ENCODE data around the gene FSTL4.

The FSTL4 gene

DNA sequence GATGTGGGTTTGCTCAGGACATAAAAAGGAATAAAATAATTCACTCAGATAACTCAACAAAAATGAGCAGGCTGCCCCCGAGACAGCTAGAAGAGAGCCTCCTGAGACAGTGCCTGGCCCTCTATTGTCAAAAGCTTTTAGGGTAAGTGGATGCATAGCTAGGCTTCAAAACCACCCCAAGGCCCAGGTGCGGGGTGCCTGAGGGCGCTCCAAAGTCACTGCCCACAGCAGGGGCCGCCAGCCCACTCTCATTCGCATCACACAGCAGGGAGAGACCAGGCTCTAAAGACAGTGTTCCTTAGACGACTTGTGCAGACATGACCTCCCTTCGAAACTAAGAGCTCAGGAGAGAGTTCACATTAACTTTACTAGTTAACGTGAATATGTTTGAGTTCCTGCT lies 271.5 kb downstream of the FSTL4 start:
- DNase-seq (ENCODE audit: low spot score): no peak

DNA sequence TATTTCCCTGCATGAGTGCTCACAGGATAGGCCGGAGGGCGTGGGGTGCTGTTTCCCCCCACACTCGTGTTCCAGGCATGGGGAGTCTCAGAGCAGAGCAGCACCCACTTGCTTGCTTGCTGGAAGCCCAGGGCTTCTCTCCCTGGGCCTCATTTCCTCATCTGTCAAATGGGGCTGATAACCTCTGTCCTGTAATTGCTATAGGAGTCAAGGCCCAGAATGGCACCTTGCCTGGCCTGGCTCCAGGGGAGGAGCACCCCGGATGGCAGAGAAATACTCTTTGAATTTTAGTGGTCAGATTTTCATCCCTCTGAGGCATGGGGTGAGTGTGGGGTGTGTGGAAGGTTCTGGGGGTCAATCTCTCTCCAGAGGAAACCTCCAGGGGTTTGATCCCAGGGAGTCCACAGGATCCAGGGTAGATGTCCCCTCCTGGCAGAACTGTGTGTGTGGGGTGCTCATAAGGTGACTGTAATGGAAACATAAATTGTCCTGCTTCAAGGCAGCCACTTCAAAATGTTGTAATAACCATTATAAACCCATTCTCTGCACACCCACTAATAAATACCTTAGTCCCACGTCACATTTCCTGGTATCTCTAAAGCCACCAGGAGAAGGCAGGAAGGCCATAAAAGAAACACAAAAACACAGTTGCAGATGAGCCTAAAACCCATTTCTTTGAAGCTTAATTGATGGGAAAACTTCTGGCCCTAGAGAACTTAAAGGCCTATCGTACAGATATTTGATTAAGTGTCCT lies 272.2 kb downstream of the FSTL4 start:
- no peak for DNase-seq (ENCODE audit: low spot score)

DNA sequence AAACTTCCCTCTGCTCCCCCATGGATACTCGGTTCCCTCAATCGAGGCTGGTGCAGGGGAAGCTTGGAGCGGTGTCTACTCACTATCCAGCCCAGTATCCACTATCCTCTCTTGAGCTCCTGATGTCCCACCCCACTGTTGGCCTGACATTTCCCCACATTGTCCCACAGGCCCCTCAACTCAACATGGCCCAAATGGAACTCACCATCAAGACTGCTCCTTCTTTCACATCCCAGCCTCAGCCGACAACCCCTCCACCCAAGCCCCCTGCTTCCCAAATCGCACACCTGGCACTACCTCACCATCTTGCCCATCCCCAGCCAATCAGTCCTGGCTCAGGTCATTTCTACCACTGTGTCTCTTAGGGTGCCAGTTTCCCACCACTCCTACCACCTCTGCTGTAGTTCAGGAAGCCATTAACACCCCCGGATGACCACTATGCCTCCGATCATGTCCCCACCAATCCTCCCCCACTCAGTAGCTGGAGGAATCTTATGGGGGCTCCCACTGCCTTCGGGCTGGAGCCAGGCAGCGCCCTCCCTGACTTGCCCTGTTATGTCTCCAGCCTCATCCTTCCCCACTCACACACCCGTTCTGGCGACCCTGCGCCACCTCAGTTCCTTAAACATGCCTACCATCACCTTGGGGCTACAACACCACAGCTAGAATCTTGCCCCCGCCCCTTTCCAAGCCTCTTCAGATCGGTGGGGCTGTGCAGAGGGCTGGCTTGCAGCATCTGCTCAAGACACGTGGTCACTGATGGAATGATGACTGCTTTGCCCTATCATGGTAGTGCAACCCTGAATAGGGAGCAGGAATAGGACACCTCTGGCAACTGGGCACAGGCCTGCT lies 273.6 kb downstream of the FSTL4 start:
- no peak for DNase-seq (ENCODE audit: low spot score)

DNA sequence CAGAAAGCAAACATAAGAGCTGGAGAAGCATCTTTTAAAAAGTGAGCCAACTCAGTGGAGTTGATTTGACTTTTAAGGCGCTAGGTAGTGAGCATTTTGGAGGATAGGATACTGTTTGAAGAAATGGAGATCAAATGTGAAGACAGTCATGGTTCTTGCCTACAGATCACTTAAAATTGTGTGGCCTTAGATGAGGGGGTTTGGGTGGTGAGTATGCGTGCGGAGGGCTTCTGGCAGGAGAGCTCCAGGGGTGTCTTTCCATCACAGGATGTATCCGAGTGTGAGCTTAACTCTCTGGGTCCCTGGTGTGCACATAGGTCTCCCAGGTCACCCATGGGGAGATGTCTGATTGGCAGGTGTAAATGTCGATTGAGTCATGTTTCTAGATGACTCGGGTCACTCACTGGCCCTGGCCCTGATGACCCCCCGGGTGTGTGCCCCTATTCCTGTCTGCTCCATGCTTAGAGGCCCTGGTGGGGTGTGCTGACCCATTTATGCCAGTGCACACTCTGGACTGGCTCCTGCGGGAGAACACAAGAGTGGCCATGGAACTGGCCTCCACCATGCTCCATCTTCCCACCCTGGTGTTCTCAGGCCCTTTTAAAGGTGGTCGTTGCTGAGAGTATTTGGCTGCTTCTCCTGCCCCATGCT lies 274.4 kb downstream of the FSTL4 start:
- DNase-seq (ENCODE audit: low spot score): no peak

DNA sequence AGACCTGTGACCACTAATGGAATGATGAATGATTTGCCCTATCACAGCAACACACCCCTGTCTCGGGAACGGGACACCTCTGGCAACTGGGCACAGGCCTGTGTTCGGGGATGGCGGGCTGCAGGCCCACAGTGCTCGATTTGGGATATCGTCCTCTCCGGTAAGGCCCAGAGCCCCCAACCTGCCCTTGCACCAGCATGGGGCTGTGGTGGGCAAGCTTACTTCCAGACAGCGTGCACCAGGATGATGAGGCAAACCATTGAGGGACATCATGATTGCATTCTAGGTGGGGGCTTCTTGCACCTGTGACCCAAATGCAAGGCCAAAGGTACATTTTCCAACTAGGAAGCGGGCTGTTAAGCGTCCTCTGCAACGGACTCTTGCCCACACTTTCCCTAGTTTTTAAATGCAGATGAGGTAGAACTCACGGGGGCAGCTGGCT lies 275.4 kb downstream of the FSTL4 start:
- no peak for DNase-seq (ENCODE audit: low spot score)

DNA sequence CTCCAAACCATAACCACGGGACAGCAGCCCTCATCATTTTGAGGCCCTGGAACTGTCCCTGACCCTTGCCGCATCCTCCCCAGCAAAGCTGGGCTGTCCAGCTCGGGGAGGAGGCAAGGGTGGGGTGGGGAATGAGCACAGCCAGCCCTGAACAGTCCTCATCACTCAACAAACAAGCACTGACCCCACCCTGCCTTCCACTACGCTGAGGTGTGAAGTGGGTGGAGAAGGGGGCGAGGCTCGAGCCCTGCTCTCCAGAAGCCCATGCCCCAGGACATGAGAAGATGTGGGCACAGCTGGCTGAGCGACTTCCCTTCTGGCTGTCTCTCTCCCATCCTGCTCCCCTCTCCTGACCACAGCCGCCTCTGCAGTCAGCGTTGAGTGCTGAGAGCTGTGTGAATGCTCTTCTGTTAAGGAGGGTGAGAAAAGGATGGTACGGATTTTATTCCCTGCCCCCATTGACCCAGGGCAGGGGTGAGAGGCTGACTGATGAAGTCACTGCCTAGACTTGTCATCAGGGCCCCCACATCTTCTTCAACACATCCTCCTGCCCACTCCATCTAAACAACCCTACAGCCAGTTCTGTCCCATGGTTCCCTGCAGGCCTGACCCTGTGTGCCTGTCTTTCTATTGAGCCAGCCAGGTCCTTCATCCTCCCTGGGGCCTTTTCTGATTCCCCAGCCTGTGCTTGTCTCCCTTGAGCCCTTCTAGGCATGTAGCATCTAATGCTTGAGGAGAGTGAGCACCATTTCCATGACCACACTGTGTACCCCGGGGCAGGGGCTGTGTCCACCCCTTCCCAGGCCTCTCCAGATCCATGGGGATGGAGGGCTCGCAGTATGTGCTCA lies 276.0 kb downstream of the FSTL4 start:
- no peak for DNase-seq (ENCODE audit: low spot score)

DNA sequence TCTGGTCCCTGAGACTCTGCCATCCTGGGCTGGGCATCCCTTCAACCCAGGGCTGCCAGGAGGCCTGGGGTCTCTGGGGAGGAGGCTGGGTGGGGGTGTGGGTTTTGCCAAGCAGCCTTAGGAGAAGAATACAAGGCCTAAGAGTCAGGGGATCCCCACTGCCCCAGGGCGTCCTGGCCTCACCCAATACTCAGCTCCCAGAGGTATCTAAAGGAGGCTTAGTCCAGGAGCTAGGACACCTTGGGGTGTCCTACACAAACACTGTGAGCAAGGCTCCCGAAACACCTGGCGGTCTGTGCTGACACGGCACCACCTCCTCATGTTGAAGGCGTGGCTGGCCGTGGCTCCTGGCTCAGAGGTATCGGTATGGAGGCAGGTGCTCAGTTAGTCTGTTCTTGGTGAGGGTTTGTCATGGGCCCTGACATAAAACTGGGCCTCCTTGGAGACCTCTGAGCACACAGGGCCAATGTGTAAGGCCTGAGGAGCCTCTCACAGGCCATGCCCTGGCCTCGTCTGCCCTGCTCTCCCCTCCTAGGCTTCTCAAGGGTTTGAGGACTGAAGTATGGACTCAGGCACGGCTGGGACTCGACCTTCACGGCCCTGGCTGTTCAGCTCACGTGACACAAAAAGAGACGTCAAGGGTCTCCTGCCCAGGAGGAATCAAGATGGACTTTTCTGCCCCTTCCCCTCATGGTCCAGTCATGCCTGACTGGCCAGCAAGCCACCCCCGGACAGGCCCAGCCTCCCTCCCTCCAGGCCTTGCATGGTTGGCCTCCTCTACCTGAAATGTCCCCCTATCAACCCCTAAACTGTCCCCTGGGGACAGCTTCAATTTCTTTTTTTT lies 277.3 kb downstream of the FSTL4 start:
- no peak for DNase-seq (ENCODE audit: low spot score)

DNA sequence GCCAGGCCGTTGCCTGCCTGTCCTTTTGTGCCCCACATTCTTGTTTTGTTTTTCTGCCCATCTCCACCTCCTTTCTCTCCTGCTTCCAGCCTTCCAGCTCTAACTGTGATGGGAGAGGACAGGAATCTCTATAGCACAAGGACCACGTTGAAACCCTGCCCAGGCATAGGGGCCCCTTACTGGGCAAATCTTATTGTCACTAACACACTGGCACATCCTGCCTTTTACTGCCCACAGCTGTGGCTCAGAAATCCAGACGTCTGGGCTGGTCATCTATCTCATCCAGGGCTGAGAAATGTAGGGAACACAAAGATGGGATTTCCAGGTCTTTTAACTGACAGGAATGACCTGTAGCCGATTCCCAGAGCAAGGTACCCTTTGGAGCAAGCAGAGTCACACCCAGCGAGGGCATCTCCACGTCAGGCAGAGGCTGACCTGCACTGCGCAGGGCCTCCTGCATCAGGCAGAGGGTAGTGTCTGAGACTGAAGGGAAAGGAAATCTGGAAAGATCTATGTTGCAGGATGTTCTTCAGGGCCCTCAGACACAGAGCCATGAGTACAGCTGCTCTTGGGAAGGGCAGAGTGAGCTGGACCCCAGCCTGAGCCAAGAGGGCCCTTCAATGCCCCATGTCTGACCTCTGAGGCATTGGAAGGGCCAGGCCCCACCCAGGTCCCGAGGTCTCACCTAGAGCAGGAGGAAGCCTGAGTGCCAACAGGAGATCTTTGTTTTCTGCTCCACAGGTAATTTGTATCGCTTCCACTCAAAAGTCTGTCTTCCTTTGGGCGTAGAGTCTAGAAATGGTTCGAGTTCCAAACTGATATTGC lies 278.8 kb downstream of the FSTL4 start:
- DNase-seq (ENCODE audit: low spot score): no peak

DNA sequence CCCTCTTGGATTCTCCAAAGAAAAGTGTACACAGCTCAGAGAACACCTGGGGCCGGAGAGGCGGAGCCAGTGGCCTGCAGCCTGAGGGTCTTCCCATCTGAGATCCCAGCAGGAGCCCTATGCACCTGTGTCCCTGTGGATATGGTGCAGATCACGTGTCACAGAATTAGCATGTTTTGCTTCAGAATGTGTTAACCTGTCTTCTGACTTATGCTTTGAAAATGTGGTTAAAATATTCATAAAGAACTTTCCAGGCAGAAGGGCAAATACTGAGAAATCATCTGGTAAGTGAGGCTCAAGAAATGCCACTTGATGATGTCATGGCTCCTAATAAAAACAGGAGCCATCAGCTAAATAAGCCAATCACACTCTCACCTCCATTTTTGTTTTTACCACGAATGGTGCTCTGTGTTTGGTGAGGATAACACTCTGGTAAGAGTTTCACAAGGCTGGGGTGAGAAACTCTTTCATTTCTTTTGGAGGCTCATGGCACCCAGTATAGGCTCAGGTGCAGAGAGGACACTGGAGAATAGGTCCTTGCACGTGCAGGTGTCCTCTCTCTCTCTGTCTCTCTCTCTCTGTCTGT lies 279.8 kb downstream of the FSTL4 start:
- DNase-seq (ENCODE audit: low spot score): no peak

DNA sequence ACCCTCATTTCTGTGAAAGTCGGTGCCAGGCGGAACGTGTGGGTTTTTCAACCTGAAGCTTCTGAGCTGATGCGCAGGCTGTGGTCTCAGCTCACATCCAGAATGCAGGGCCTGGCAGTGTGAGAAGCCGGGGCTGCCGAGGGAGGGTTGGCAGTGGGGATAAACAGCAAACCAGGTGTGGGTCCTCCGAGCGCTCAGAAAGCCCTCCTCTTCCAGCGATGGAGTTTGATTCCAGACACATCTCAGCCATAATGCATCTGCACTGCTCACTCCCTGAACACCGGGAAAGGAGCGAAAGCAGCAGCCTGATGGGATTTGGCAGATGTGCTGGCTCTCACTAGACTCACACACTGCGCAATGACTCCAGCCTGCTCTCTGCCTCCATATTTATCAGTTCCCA lies 280.4 kb downstream of the FSTL4 start:
- no peak for DNase-seq (ENCODE audit: low spot score)

DNA sequence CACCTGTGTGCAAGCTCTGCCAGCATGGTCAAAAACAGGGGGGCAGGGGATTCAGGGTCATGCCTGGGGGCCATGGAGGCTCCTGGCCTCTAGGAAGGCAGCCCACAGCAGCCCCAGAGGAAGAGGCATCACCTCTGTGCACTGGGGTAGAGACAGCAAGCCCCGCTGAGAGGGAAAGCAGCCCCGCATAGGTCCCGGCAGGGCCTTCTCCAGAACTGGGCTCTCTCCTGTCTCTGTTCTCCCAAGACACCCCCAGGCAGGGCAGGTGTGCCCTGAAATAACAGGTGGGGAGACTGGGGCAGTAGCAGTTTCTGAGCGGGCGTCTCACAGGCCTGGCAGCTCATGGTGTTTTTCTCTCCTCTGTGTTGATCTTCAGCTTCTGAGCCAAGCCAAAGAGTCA lies 281.4 kb downstream of the FSTL4 start:
- DNase-seq (ENCODE audit: low spot score): no peak

DNA sequence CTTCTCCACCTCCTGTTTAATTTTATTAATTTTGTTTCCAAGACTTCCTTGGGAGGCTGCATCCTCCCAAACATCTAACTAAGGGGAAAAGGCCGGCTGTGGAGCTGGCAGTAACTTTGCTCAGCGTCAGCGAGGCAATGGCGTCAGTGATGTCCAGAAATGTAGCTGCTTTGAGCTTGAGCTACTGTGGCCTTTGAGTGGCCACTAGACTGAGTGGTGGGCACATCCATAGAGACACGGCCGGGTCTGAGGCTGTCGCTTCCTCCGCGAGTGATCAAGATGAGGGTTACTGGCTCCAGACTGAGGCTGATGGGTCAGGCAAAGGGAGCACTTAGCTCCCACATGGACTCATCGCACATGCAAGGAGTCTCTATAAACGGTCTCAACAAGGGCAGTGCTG lies 283.5 kb downstream of the FSTL4 start:
- no peak for DNase-seq (ENCODE audit: low spot score)

DNA sequence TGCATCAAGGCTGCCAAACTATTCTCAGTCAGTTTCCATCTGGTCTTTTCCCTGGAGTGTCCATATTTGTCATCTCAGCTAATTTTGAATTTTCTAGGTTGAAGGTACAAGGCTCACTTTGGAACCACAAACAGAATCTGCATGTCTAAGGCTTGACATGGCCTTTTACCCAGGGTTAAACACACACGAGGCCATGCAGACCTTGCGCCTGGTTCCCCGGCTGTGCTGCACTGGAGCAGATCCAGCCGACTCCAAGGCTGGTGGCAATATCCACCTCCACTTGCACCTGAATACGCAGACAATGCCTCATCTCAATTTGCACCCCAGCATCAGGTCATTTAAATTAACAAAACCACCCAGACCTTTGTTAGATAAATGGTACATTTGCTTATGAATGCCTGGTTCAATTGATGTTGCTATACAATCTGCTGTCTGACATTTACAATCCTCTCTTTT lies 284.4 kb downstream of the FSTL4 start:
- no peak for DNase-seq (ENCODE audit: low spot score)

DNA sequence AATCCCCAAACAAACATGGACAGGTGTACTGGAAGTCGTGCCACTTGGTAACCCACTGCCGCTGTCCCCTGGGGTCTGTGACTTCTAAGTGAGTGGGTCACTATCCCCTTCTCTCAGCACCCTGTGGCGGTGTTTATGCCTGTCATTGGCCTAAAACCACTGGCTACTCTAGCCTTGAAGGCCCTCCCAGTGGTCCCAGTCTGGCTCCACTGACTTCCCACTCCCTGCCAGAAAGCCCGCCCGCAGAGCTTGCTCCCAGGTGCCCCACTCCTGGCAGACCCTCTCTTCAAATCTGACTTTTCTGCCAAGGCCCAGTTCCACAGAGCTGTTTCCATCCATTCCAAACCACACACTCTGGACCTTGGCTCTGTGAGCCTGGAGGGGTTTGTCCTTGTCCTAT lies 286.0 kb downstream of the FSTL4 start:
- no peak for DNase-seq (ENCODE audit: low spot score)

DNA sequence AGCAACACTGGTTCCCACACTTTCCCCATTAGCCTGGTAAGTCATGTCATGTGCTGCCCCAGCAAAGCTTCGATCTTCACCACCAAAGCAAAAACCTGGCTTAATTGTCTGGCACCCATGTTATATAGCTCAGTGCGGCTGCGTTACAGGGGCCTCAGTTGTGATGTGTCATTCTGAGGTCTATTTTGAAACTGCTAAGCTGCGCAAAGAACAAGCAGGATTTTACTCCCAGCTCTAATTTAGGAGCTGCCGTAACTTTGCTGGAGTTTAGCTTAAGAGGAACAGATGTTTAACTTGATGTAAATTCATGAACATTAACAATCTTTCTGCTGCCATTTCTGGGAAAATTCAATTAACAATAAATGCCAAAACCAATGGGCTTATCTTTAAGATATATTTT lies 286.5 kb downstream of the FSTL4 start:
- no peak for DNase-seq (ENCODE audit: low spot score)

DNA sequence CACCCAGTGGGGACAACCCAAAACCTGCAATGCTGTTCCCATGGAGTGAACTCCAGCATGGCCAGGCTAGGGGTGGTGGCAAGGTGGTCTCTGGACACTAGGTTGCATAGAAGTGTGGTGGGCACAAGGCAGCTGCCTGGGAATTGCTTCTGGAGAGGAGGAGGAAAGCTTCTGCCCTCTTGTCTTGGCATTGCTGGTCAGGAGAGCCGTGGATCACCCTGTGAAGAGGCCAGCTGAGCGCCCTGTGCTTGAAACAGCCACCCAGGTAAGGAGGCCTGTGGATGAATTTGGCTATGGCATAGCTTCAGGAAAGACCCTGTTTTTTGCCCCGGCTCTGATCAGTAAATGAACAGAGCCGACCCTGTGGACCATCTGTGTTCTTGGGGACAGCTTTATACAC lies 287.4 kb downstream of the FSTL4 start:
- DNase-seq (ENCODE audit: low spot score): no peak

DNA sequence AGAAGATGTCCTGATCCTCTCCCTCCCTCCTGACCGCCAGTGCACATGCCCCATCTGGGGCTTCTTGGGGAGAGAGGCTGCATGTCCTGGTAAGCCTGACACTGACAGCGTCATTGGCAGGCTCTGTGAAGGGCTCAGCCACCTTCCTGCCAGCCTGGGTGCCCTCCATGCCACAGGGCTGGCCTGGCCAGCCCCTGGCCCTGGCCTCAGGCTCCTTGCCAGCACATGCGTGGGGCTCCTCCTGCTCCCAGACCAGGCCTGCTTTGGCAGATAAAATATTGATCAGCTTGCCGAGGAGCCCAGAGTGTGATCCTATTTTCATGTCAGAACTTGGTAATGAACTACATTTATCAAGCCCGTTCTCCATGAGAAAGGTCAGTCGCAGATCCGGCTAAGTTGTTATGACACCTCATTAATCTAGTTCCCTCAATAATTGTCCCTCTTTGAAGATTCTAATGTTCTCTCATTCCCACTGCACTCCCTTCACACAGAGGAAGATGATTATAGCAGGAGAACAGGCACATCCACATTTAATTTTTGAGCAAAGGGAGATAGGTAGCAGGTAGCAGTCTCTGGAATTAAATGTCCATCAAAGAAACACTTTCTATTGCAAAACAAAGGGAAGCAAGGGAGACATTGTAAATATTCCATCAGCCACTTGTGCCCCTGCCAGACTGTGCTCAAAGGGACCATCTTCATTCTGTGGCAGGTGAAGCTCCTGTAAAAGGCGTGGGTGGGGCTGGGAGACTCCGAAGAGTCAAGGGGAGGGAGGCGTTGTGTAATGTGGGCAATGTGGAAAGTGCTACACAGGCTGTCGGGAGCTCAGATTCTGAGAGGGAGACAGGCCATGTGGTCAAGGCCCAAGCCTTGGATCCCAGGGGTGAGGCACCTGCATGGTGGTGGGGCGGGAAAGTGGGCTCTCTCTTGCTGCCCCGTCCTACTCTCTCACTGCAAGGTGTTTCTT lies 288.6 kb downstream of the FSTL4 start:
- DNase-seq (ENCODE audit: low spot score): no peak

DNA sequence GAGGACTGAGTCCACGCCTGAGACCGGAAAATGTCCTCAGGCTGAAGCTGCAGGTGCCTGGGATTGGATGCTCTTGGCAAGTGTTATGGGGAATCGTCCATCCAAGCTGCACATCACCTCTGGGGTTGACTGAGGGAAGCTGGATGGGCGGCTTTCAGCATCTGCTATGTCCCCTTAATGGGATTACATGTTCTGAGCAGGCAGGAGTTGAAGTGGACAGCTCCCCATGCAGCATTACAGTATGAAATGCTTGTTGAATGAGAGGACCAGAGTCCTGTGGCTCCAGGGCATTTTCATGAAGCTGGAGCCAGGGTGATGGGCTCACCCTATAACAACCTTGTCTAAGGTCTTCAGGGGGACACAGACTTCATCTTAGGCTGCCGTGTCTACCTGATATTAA lies 289.6 kb downstream of the FSTL4 start:
- DNase-seq (ENCODE audit: low spot score): no peak
